K562 (cell line): Measurements from ENCODE around the gene RILP. TPM values are rescaled to one million over a fixed set of nuclear protein-coding genes. Genes with fewer than 3 reads are reported as not detected.
A peak's percentile ranks its signal among the peaks of the same experiment; 100 is the strongest.

Source experiments
- PCBP2 ChIP-seq: fragments of 200-400 bp; formaldehyde crosslinking; IDR thresholded peaks from 2 replicates; pipeline ENCODE4 v1.6.1; 2018; ENCODE audit warnings: low read length, low read depth, mild to moderate bottlenecking, moderate library complexity; ENCODE audit not compliant: poor library complexity, severe bottlenecking
- POLR2A ChIP-seq: fragments of 450-650 bp; conservative IDR thresholded peaks from 2 replicates; pipeline ENCODE4 v1.6.1; 2016
- RREB1 ChIP-seq: fragments of 250-450 bp; sonication (Bioruptor Pico); IDR thresholded peaks from 2 replicates; pipeline ENCODE4 v1.4.0; 2020
- SLC30A9 ChIP-seq: fragments of 250-450 bp; sonication (Bioruptor Pico); IDR thresholded peaks from 2 replicates; pipeline ENCODE4 v1.8.0; 2022; ENCODE audit warnings: mild to moderate bottlenecking, moderate library complexity
- SREBF1 ChIP-seq: fragments of 150-350 bp; IDR thresholded peaks from 2 replicates; pipeline ENCODE4 v1.6.1; 2014; ENCODE audit warnings: antibody characterized with exemption, low read depth, low read length, borderline replicate concordance
- ZNF174 ChIP-seq: fragments of 250-450 bp; sonication (Bioruptor Pico); IDR thresholded peaks from 2 replicates; pipeline ENCODE4 v1.4.0; 2020; ENCODE audit warnings: mild to moderate bottlenecking
- ZNF277 ChIP-seq: fragments of 250-450 bp; sonication (Bioruptor Pico); IDR thresholded peaks from 2 replicates; pipeline ENCODE4 v1.8.0; 2022; ENCODE audit warnings: inconsistent platforms, mild to moderate bottlenecking, moderate library complexity, borderline replicate concordance
- polyA plus RNA-seq, 8 experiments: library from polyadenylated mRNA; depleted of rRNA in 4 of 8; stranded (reverse) in 5 of 8; unstranded in 3 of 8; fragments of >200 nt; fragmentation: Nextera tagmentation in 2 of 8; fragmentation: Illumina TruSeq in 1 of 8; extraction: Ambion mirVana in 2 of 8; extraction: Trizol in 1 of 8; gene quantifications; 2 replicates each; pipeline versions ENCODE4 v1.2.1 to v1.2.3, GENCODE V29; 2011 to 2014; ENCODE audit warnings: inconsistent platforms in 1 of 8, missing spikeins in 1 of 8
- total RNA-seq, 7 experiments: library from RNA; depleted of rRNA in 6 of 7; stranded (reverse); fragments of >200 nt in 6 of 7; fragmentation: Illumina TruSeq in 2 of 7; extraction: Trizol in 2 of 7; gene quantifications; 2 replicates each; pipeline versions ENCODE4 v1.2.1 to v1.2.3, GENCODE V29; 2011 to 2021; ENCODE audit warnings: low replicate concordance in 1 of 7
- TF ChIP-seq, protein P1 (sequence below): fragments of 450-650 bp; formaldehyde crosslinking; IDR thresholded peaks from 2 replicates; pipeline ENCODE4 v1.4.0; 2020; ENCODE audit warnings: mild to moderate bottlenecking
- TF ChIP-seq, protein P2 (sequence below), 2 experiments: fragments of 450-650 bp; IDR thresholded peaks; 2 replicates each; pipeline ENCODE4 v1.6.1; 2016; ENCODE audit warnings: mild to moderate bottlenecking in 2 of 2, borderline replicate concordance in 1 of 2, low read depth in 1 of 2, moderate library complexity in 1 of 2

Gene RILP
- total and polyA plus RNA-seq, 9 of the 15 experiments (the other 6 are each of a cell fraction or from before 2014, with no cell fraction given) = 0.75 to 54.9 (median 27.8) TPM

DNA sequence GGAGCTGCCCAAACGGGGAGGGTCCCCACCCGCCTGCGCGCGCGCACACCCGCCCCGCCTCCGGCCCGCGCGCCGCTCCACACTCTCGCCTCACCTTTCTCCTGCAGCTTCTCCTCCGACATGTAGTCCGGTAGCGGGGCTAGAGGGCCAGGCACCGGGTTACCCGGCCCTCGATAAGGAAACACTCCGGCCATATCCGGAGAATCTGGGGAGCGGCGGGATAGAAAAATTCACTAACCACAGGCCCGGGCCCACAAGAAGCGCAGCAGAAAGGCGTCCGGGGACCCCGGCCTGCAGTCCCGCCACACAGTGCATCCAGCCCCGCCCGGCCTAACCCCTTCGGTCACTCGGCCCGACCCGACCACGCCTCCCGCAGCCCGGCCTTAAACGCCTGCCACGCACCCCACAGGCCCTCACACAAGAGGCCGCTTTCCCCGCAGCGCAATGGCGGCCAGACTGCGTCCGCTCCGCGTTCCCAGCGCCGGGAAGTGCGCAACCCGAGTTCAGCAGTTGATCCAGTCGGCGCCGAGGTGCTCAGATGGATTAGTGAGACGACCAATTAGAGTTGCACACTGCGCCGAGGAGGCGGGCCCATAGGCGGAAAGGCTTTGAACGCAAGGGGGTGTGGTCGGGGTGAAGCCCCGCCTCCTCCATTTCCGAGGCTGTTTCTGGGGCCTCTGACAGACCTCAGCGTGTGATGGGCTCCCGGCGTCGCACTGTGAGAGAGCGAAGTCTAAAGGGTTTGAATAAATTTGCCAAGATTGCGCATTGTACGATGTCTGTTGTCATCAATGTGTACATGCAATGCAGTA, 34.9 kb upstream of the RILP start, which contains the start of gene PRPF8 (continued):
- TF ChIP-seq SLC30A9 (CRISPR knock-in tag) = no peak
- TF ChIP-seq SREBF1 = no peak
- TF ChIP-seq POLR2A = peak; percentile 89
- TF ChIP-seq PCBP2 = no peak
- no peak for TF ChIP-seq RREB1 (CRISPR knock-in tag)
- TF ChIP-seq ZNF277 = no peak
- TF ChIP-seq, protein P1, sequence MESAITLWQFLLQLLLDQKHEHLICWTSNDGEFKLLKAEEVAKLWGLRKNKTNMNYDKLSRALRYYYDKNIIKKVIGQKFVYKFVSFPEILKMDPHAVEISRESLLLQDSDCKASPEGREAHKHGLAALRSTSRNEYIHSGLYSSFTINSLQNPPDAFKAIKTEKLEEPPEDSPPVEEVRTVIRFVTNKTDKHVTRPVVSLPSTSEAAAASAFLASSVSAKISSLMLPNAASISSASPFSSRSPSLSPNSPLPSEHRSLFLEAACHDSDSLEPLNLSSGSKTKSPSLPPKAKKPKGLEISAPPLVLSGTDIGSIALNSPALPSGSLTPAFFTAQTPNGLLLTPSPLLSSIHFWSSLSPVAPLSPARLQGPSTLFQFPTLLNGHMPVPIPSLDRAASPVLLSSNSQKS (CRISPR knock-in tag) = no peak
- TF ChIP-seq, protein P2, sequence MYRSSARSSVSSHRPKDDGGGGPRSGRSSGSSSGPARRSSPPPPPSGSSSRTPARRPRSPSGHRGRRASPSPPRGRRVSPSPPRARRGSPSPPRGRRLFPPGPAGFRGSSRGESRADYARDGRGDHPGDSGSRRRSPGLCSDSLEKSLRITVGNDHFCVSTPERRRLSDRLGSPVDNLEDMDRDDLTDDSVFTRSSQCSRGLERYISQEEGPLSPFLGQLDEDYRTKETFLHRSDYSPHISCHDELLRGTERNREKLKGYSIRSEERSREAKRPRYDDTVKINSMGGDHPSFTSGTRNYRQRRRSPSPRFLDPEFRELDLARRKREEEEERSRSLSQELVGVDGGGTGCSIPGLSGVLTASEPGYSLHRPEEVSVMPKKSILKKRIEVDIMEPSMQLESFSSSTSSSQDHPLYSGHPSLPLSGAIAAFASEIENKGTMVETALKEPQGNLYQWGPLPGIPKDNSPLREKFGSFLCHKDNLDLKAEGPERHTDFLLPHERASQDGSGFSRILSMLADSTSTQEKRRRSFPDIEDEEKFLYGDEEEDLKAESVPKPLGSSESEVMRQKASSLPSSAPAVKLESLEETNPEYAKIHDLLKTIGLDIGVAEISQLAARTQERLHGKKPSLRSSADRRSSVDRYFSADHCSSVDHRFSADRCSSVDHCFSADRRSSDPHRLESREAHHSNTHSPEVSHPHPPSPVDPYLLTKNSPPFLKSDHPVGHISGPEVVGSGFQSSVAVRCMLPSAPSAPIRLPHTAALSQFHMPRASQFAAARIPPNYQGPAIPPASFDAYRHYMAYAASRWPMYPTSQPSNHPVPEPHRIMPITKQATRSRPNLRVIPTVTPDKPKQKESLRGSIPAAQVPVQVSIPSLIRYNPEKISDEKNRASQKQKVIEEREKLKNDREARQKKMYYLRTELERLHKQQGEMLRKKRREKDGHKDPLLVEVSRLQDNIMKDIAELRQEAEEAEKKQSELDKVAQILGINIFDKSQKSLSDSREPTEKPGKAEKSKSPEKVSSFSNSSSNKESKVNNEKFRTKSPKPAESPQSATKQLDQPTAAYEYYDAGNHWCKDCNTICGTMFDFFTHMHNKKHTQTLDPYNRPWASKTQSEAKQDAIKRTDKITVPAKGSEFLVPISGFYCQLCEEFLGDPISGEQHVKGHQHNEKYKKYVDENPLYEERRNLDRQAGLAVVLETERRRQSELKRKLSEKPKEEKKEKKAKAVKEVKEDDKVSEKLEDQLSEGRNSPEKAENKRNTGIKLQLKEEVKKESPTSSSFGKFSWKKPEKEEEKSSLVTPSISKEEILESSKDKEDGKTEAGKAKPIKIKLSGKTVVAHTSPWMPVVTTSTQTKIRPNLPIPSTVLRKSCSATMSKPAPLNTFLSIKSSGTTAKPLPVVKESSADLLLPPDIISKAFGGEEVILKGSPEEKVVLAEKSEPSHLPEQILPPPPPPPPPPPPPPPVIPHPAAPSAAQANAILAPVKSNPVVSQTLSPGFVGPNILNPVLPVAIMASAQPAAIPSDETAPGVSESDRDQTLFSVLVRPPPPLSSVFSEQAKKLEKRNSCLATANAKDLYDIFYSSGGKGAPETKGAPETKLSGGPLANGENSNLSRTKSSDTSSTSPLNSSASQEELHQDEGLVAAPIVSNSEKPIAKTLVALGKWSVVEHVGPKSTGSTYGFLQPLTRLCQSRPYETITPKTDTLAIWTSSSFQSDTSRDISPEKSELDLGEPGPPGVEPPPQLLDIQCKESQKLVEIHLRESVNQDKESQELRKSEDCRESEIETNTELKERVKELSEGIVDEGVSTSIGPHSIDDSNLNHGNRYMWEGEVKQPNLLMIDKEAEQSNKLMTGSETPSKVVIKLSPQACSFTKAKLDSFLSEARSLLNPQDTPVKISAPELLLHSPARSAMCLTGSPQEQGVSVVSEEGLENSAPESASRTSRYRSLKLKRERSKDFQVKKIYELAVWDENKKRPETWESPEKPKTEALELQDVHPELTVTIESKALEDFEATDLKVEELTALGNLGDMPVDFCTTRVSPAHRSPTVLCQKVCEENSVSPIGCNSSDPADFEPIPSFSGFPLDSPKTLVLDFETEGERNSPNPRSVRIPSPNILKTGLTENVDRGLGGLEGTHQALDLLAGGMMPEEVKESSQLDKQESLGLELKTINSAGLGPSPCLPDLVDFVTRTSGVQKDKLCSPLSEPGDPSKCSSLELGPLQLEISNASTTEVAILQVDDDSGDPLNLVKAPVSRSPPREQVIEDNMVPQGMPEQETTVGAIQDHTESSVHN (IDR thresholded peaks at IDR 0.05; ENCODE audit: borderline replicate concordance in 1 of 2, low read depth in 1 of 2) = no peak
- TF ChIP-seq ZNF174 (CRISPR knock-in tag) = no peak
